H1 (cell line): ENCODE results near the gene STK39.

Experiments
- BCL11A ChIP-seq, 2 experiments: IDR thresholded peaks; one replicate each; pipeline ENCODE4 v1.6.1; 2011; ENCODE audit warnings: low read depth in 2 of 2, low read length in 2 of 2, mild to moderate bottlenecking in 2 of 2
- CBX5 ChIP-seq: fragments of 300-800, 300-1000 bp; sonication (generic); IDR thresholded peaks from 2 replicates; pipeline ENCODE4 v1.7.1; 2016; ENCODE audit warnings: antibody characterized with exemption, low read length, low read depth
- CEBPB ChIP-seq: IDR thresholded peaks from 2 replicates; pipeline ENCODE4 v1.6.1; 2012; ENCODE audit warnings: low read depth, low read length
- CREB1 ChIP-seq: IDR thresholded peaks from 2 replicates; pipeline ENCODE4 v1.6.1; 2012; ENCODE audit warnings: inconsistent platforms
- CTBP2 ChIP-seq: IDR thresholded peaks from 2 replicates; pipeline ENCODE4 v1.7.0; 2011; ENCODE audit warnings: borderline replicate concordance, mild to moderate bottlenecking, moderate library complexity, mixed read lengths, low read length; ENCODE audit not compliant: insufficient read depth, insufficient read length
- EP300 ChIP-seq, 2 experiments: IDR thresholded peaks; 1 replicate in 1 of 2; 2 replicates in 1 of 2; pipeline ENCODE4 v1.6.1; 2011 to 2012; ENCODE audit warnings: low read depth in 2 of 2, low read length in 2 of 2, mild to moderate bottlenecking in 2 of 2, borderline replicate concordance in 1 of 2, inconsistent platforms in 1 of 2, moderate library complexity in 1 of 2
- KDM1A ChIP-seq: fragments of 200-600, 300-600 bp; sonication (generic); IDR thresholded peaks from 2 replicates; pipeline ENCODE4 v1.7.1; 2016; ENCODE audit warnings: mild to moderate bottlenecking, low read length, borderline replicate concordance
- MAFK ChIP-seq: IDR thresholded peaks from 2 replicates; pipeline ENCODE4 v1.6.1; 2012; ENCODE audit warnings: low read depth, mild to moderate bottlenecking, improper control_type of control experiment, low read length
- POLR2A ChIP-seq, 2 experiments: IDR thresholded peaks; 1 replicate in 1 of 2; 2 replicates in 1 of 2; pipeline ENCODE4 v1.6.1; 2011; ENCODE audit warnings: low read depth in 2 of 2, low read length in 2 of 2, mild to moderate bottlenecking in 2 of 2; ENCODE audit errors: control extremely low read depth in 1 of 2
- RFX5 ChIP-seq: IDR thresholded peaks from 2 replicates; pipeline ENCODE4 v1.6.1; 2011; ENCODE audit warnings: low read depth, low read length, improper control_type of control experiment, borderline replicate concordance
- RXRA ChIP-seq: IDR thresholded peaks from 2 replicates; pipeline ENCODE4 v1.6.1; 2011; ENCODE audit warnings: low read depth, mild to moderate bottlenecking, low read length, moderate library complexity; ENCODE audit not compliant: insufficient read depth
- TAF1 ChIP-seq: IDR thresholded peaks from 2 replicates; pipeline ENCODE4 v1.6.1; 2011; ENCODE audit warnings: mild to moderate bottlenecking, low read depth, low read length
- TEAD4 ChIP-seq: IDR thresholded peaks from 2 replicates; pipeline ENCODE4 v1.6.1; 2012; ENCODE audit warnings: low read depth, low read length, inconsistent platforms, mixed read lengths
- TF ChIP-seq, protein P1 (sequence below), 3 experiments: IDR thresholded peaks; 1 replicate in 2 of 3; 2 replicates in 1 of 3; pipeline versions ENCODE4 v1.5.1 to v1.6.1; 2011; ENCODE audit warnings: low read length in 3 of 3, mild to moderate bottlenecking in 3 of 3, inconsistent platforms in 2 of 3, low read depth in 1 of 3, moderate library complexity in 1 of 3; ENCODE audit not compliant: insufficient read depth in 1 of 3; ENCODE audit errors: control extremely low read depth in 1 of 3

DNA sequence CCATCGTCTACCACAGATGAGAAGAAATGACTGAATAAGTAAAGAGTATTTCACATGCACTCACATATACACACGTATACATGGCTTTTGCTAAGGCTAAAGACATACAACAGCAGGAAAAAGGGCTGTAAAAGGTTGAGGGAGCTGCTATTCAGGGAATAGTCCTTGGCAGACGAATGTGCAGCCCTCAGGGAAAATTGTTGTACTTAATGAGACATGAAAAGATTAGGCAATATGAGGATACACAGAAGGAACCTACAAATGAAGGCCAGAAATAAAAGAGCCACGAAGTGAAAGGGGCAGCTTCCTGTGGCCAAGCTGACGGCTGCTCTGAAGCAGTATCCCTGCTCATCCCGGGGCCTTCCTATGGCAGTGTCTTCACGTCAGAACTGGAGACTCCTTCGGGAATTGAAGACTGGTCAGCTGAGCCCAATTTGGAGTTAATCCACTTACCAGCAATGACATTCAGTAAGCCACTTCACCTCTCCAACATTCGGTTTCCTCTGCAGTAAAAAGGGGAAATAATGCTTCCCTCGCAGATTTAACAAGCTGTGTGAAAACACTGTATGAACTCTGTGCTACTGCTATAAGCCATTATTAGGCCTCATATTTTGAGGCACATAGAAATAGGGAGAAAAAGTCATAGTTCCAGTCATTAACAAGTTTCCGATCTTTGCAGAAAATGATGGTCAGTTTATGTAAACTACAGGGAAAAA lies 221.8 kb downstream of the STK39 start:
- TF ChIP-seq EP300 (IDR thresholded peaks at IDR 0.05; ENCODE audit: borderline replicate concordance in 1 of 2, low read depth in 2 of 2, low read length in 2 of 2) (no peak), MAFK (no peak), RFX5 (no peak), POLR2A (IDR thresholded peaks at IDR 0.05; ENCODE audit: control extremely low read depth in 1 of 2, low read depth in 2 of 2, low read length in 2 of 2) (no peak), CBX5 (no peak), CEBPB (no peak), RXRA (no peak), CREB1 (no peak), BCL11A (IDR thresholded peaks at IDR 0.05; ENCODE audit: low read depth in 2 of 2, low read length in 2 of 2) (no peak), KDM1A (no peak), TEAD4 (no peak), CTBP2 (no peak), TAF1 (no peak)
- TF ChIP-seq, protein P1, sequence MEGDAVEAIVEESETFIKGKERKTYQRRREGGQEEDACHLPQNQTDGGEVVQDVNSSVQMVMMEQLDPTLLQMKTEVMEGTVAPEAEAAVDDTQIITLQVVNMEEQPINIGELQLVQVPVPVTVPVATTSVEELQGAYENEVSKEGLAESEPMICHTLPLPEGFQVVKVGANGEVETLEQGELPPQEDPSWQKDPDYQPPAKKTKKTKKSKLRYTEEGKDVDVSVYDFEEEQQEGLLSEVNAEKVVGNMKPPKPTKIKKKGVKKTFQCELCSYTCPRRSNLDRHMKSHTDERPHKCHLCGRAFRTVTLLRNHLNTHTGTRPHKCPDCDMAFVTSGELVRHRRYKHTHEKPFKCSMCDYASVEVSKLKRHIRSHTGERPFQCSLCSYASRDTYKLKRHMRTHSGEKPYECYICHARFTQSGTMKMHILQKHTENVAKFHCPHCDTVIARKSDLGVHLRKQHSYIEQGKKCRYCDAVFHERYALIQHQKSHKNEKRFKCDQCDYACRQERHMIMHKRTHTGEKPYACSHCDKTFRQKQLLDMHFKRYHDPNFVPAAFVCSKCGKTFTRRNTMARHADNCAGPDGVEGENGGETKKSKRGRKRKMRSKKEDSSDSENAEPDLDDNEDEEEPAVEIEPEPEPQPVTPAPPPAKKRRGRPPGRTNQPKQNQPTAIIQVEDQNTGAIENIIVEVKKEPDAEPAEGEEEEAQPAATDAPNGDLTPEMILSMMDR (IDR thresholded peaks at IDR 0.05; ENCODE audit: control extremely low read depth in 1 of 3, insufficient read depth in 1 of 3, low read depth in 1 of 3, low read length in 3 of 3): no peak
